MV-4-11 (cell line): ENCODE measurements around the gene FSHR.

Source experiments
- DNase-seq: peaks from one replicate; lab custom pipeline; 2025; lab: John Stamatoyannopoulos, UW

Gene FSHR

GRCh38 chr2:49032936-49033335, 121.4 kb downstream of the FSHR start:
- DNase-seq: no peak

- DNase-seq: no peak
Measured at GRCh38 chr2:49032126-49032525, 122.2 kb downstream of the FSHR start.

GRCh38 chr2:49029406-49029805, 124.9 kb downstream of the FSHR start:
- DNase-seq: no peak

GRCh38 chr2:49028101-49028500, 126.2 kb downstream of the FSHR start:
- DNase-seq: no peak

- no peak for DNase-seq
Measured at GRCh38 chr2:49026706-49027105, 127.6 kb downstream of the FSHR start.

DNA sequence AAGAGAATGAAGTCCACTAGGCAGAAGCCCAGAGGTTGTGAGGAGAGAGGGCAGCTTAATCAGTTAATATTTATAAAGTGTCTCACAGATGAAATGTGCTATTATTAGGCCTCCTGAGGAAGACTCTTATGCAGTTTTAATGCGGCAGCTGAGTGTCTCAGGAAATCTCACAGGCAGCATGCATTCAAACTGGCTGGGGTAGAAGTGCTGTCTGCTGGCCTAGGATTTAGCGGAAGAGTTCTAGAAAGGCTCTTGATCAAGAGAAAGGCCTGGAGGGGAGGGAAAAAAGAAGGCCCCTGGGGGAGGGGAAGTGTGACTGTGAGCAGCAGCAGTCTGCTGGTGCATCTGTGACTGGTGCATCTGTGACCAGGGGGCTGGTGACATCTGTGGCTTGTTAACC, 133.0 kb downstream of the FSHR start:
- no peak for DNase-seq

DNA sequence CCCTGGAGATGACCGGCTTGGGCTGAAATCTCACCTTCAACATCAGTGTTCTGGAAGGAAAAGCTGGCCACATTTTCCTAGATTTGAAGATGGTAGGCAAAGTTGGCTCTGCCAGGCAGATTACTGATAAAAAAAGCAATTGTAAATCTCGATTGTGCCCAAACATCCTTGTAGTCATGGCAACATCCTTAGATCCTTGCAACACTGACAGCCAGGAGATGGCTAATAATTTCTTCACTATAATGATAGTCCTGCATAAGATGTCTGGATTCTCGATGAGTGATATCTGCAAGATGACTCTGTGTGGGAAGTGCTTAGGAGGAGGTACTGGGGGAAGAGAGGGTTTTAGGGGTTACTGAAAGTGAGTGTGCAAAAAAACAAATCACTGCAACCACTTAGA, 149.1 kb downstream of the FSHR start:
- no peak for DNase-seq

- DNase-seq: peak; percentile 42
Measured at GRCh38 chr2:49004036-49004626, 150.2 kb downstream of the FSHR start.

GRCh38 chr2:49003201-49003600, 151.1 kb downstream of the FSHR start:
- DNase-seq: no peak

GRCh38 chr2:49002750-49003149, 151.6 kb downstream of the FSHR start:
- DNase-seq: no peak

- DNase-seq: no peak
Measured at GRCh38 chr2:49000695-49001094, 153.6 kb downstream of the FSHR start.

DNA sequence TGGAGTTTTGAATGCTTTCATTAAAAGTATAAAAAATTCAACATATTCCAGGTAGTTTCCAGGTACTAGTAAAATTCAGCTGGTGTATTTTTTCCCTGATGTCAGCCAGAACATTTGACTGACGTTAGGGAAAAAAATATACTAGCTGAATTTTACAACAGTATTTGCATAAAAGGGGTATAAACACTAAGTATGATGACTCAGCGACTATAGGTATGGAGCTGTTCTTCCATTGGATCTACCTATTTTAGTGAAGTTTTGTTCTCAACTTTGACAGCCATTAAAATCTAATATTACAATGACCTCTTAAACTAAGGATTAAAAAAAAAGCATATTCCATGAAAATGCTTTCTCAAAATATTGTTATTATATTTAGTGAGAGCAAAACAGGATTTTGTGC, 155.9 kb downstream of the FSHR start:
- no peak for DNase-seq

- DNase-seq: no peak
Measured at GRCh38 chr2:48993576-48993975, 160.7 kb downstream of the FSHR start.

- DNase-seq: peak; percentile 68
Measured at GRCh38 chr2:48991415-48992131, 162.7 kb downstream of the FSHR start.

DNA sequence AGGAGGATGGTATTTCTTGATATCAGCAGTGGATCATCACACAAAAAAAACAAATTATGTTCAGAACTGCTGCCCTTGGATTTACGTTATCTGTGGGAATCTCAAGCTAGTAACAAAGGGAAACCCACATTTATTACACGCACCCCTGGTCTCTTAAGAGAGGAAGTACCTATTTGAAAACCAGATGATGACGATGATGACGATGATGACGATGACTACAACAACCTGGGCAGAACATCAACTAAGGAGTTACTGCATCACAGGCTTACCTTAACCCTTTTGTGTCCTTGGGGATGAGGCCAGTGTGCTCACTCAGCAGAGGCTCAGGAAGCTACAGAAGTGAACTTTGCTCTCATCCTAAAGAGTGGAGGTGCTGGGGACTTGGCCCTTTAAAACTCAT, 169.4 kb downstream of the FSHR start:
- DNase-seq: no peak

DNA sequence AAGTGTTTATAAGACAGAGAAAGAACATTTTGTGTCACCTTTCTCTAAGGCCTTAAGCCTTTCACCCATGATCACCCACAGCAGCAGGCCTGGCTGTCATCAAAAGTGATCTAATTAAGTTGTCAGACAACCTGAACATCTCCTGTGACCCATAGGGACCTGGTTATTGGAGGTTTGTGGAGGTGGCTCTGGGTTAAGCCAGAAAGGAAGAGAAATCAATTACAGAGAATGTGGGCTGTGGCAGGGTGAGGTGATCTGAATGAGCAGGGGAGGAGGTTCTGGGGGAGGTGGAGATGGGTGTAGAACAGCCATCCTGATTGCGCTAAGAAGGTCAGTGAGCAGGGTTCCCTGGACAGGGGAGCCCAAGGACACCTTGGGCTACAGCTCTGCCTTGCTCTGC, 170.8 kb downstream of the FSHR start:
- no peak for DNase-seq

DNA sequence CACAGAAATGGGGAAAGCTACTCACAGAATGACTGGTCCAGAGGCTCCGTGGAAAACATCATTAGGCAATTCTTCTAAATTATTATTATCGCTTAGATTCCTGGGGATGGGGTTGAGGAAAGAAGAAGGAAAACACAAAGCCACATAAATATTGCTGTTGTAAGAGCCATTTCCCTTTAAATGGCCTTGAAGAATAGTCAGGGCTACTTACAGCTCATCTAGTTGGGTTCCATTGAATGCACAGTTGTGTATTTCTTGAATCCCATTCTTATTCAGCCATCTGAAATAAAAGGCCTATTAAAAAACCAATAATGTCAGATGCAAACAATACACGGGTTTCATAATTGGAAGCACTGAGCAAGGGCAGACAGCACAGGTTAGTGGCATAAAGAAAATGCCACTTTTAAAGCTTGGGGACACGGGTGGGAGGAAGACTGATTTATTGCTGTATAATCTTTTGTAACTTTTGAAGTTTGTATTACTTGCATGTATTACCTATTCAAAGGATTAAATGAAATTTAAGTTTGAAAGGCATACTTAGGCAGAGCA, 171.4 kb downstream of the FSHR start:
- DNase-seq: no peak

- no peak for DNase-seq
Measured at GRCh38 chr2:48980846-48981245, 173.5 kb downstream of the FSHR start.

DNA sequence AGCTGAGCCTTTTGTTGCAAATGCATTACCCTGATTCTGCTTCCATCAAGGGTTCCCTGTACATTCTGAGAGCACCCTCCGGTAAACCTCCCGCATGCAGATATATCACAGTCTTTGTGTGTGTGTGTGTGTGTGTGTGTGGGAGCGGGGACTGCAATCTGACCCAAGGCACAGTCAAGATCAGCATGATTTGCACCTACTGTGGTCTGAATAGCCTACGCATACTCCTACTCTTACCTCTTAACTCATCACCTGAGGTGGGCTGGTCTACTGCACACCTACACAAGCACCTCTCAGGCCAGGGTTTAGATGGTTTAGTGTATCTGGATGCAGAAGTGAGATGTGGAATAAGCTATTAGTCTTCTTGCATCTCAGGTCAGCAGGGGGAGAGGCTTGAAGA, 174.6 kb downstream of the FSHR start:
- DNase-seq: no peak

GRCh38 chr2:48978131-48978530, 176.2 kb downstream of the FSHR start:
- no peak for DNase-seq

GRCh38 chr2:48971801-48972200, 182.5 kb downstream of the FSHR start:
- no peak for DNase-seq

GRCh38 chr2:48968011-48968410, 186.3 kb downstream of the FSHR start:
- no peak for DNase-seq

DNA sequence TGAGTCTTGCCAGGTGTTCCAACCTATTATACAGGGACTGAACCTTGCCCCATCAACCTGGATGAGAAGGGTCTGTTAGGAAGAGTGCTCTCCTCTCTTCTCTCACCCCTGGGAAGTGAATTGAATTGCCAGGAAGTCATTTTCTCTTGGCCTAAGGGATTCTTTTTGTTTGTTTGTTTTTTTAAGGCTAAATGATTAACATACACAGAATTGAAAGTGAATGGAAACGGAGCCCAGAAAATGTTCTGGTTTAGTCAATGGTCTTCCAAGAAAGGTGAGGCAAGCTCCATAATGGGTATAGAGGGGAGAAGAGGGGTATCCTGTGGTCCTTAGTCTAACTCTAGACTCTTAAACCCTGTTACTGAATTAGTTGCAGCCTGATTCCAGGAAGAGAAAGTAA, 189.1 kb downstream of the FSHR start:
- no peak for DNase-seq

DNA sequence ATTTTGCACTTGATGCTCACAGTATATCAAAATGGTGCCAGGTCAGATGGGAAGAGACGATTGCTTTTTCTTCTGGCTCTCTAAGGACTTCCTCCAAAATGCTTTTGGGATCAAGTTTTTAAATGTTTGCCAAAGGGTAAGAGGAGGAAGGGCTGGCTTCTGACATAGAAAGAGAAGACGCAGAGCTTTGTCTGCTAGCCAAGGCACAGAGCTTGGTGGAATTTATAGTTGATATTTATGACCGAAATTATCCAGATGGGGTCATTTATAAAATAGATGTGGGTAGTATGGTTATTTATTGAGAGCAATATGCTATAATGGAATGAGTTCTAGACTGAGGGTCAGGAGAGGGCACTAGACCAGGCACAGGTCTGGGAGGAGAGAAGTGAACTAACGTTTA, 193.3 kb downstream of the FSHR start:
- no peak for DNase-seq
